ENCODE results near the gene HUS1B.

HUS1B gene

GRCh38 chr6:693723-694009, 36.8 kb upstream of the HUS1B start:
- Histone ChIP-seq H3K4me3 (peak overlapping the region; percentile 69 to 93 (median 84); a peak in 19 of 20 replicates), H3K4me1 (peaks cover 7 to 23% (median 20%) of the 10 kb centered on the region in 10 experiments; a peak in 18 of 20 replicates), H3K9ac (peak overlapping the region in 6 of 11 experiments; percentile 76 to 88 (median 82); a peak in 8 of 22 replicates), H3K36me3 (peaks cover 3 to 18% (median 12%) of the 10 kb centered on the region in 11 experiments; a peak in 18 of 22 replicates), H3K27ac (no peak overlapping the region), H3K9me3 (replicated peaks in 1 of 11) (no peaks in the 10 kb centered on the region), H3K27me3 (no peaks in the 10 kb centered on the region), H3K4me2 (peak overlapping the region; percentile 83 to 99 (median 94)), H4K20me1 (peaks cover 0 to 37% (median 22%) of the 10 kb centered on the region in 11 experiments; a peak in 16 of 22 replicates)
- no peak for TF ChIP-seq Cebpa-rat (IDR thresholded peaks at IDR 0.05)

- Histone ChIP-seq H3K36me3 (peaks cover 8 to 24% (median 18%) of the 10 kb centered on the region in 11 experiments; a peak in 19 of 22 replicates), H3K27me3 (no peaks in the 10 kb centered on the region), H3K27ac (peak within 1 kb of the TSS; percentile 66 to 81 (median 75)), H3K9ac (peak within 1 kb of the TSS; percentile 68 to 88 (median 82)), H3K4me3 (peak within 1 kb of the TSS; percentile 69 to 93 (median 84)), H3K4me1 (peaks cover 7 to 23% (median 20%) of the 10 kb centered on the region in 10 experiments; a peak in 18 of 20 replicates), H3K4me2 (peak within 1 kb of the TSS; percentile 91 to 99 (median 94)), H3K9me3 (replicated peaks in 1 of 11) (no peaks in the 10 kb centered on the region), H4K20me1 (peaks cover 0 to 42% (median 27%) of the 10 kb centered on the region in 11 experiments; a peak in 17 of 22 replicates)
- no peak for TF ChIP-seq Cebpa-rat (IDR thresholded peaks at IDR 0.05)
Observed at GRCh38 chr6:692858-693722, 36.2 kb upstream of the HUS1B start, which contains the start of gene EXOC2. Gene EXOC2 (minus strand): TSS chr6:693139. CDS start chr6:637818, 55,321 bp downstream.

- Histone ChIP-seq H3K27me3 (no peaks in the 10 kb centered on the region), H3K4me2 (peak overlapping the region; percentile 89 to 99 (median 94)), H3K4me1 (peaks cover 7 to 23% (median 20%) of the 10 kb centered on the region in 10 experiments; a peak in 18 of 20 replicates), H4K20me1 (peaks cover 0 to 49% (median 31%) of the 10 kb centered on the region in 11 experiments; a peak in 17 of 22 replicates), H3K9me3 (replicated peaks in 1 of 11) (no peaks in the 10 kb centered on the region), H3K9ac (peak overlapping the region; percentile 68 to 88 (median 82)), H3K36me3 (peaks cover 8 to 31% (median 22%) of the 10 kb centered on the region in 11 experiments; a peak in 19 of 22 replicates), H3K27ac (peak overlapping the region; percentile 66 to 81 (median 75)), H3K4me3 (peak overlapping the region; percentile 69 to 93 (median 84))
- no peak for TF ChIP-seq Cebpa-rat (IDR thresholded peaks at IDR 0.05)
Observed at GRCh38 chr6:692356-692851, 35.5 kb upstream of the HUS1B start.

- H3K27ac ChIP-seq = no peak overlapping the region
- H3K36me3 ChIP-seq = peaks cover 8 to 40% (median 22%) of the 10 kb centered on the region in 11 experiments; a peak in 19 of 22 replicates
- peaks cover 3 to 78% (median 50%) of the 10 kb centered on the region in 11 experiments; a peak in 18 of 22 replicates for H4K20me1 ChIP-seq
- TF ChIP-seq Cebpa-rat (IDR thresholded peaks at IDR 0.05) = no peak
- no peak overlapping the region for H3K4me2 ChIP-seq
- H3K27me3 ChIP-seq = no peaks in the 10 kb centered on the region
- H3K9me3 ChIP-seq (replicated peaks in 1 of 11) = no peaks in the 10 kb centered on the region
- no peak overlapping the region for H3K9ac ChIP-seq
- peaks cover 18 to 37% (median 30%) of the 10 kb centered on the region in 10 experiments for H3K4me1 ChIP-seq
- H3K4me3 ChIP-seq = no peak overlapping the region
Observed at GRCh38 chr6:689223-689622, 32.3 kb upstream of the HUS1B start.

GRCh38 chr6:686497-686896, 29.6 kb upstream of the HUS1B start:
- H3K9ac ChIP-seq = no peak overlapping the region
- peaks cover 17 to 44% (median 25%) of the 10 kb centered on the region in 10 experiments for H3K4me1 ChIP-seq
- no peak overlapping the region for H3K4me3 ChIP-seq
- H3K27me3 ChIP-seq = no peaks in the 10 kb centered on the region
- H4K20me1 ChIP-seq = peaks cover 9 to 96% (median 69%) of the 10 kb centered on the region in 11 experiments; a peak in 20 of 22 replicates
- TF ChIP-seq Cebpa-rat (IDR thresholded peaks at IDR 0.05) = no peak
- H3K4me2 ChIP-seq = no peak overlapping the region
- H3K36me3 ChIP-seq = peaks cover 8 to 40% (median 22%) of the 10 kb centered on the region in 11 experiments; a peak in 19 of 22 replicates
- no peak overlapping the region for H3K27ac ChIP-seq
- H3K9me3 ChIP-seq (replicated peaks in 1 of 11) = no peaks in the 10 kb centered on the region

GRCh38 chr6:684831-685636, 28.1 kb upstream of the HUS1B start:
- Histone ChIP-seq H3K9ac (no peak overlapping the region), H3K36me3 (peaks cover 5 to 43% (median 20%) of the 10 kb centered on the region in 11 experiments; a peak in 20 of 22 replicates), H3K27ac (no peak overlapping the region), H3K9me3 (replicated peaks in 1 of 11) (no peaks in the 10 kb centered on the region), H4K20me1 (peaks cover 9 to 97% (median 78%) of the 10 kb centered on the region in 11 experiments; a peak in 20 of 22 replicates), H3K27me3 (no peaks in the 10 kb centered on the region), H3K4me2 (peak overlapping the region in 8 of 11 experiments; percentile 1 to 44 (median 10); a peak in 9 of 22 replicates), H3K4me3 (no peak overlapping the region), H3K4me1 (peaks cover 15 to 35% (median 19%) of the 10 kb centered on the region in 10 experiments)
- no peak for TF ChIP-seq Cebpa-rat (IDR thresholded peaks at IDR 0.05)

- no peaks in the 10 kb centered on the region for H3K9me3 ChIP-seq (replicated peaks in 1 of 11)
- 0 out of 22 replicates have a peak overlapping the region, but pooled peaks of 1 of the 11 experiments have one; percentile 19 for H3K9ac ChIP-seq
- no peak overlapping the region for H3K4me3 ChIP-seq
- H4K20me1 ChIP-seq = peaks cover 9 to 97% (median 72%) of the 10 kb centered on the region in 11 experiments; a peak in 19 of 22 replicates
- no peaks in the 10 kb centered on the region for H3K27me3 ChIP-seq
- H3K36me3 ChIP-seq = peaks cover 0 to 37% (median 13%) of the 10 kb centered on the region in 11 experiments; a peak in 14 of 22 replicates
- peak overlapping the region in 10 of 11 experiments; percentile 10 to 72 (median 52); a peak in 18 of 22 replicates for H3K4me2 ChIP-seq
- H3K27ac ChIP-seq = no peak overlapping the region
- TF ChIP-seq Cebpa-rat (IDR thresholded peaks at IDR 0.05) = no peak
- H3K4me1 ChIP-seq = peaks cover 15 to 35% (median 19%) of the 10 kb centered on the region in 10 experiments
Observed at GRCh38 chr6:683742-684440, 27.0 kb upstream of the HUS1B start.
